WTC11 (cell line): ENCODE measurements around the gene RRP1. TPM values are rescaled to one million over a fixed set of nuclear protein-coding genes. Genes with fewer than 3 reads are reported as not detected.

Source experiments
- ATAC-seq: fragments of 200-7000 bp; cut with Tn5 transposase; 2 replicates; pipeline ENCODE4 v1.10.0; 2021; ENCODE audit warnings: mild to moderate bottlenecking, moderate library complexity
- CTCF ChIA-PET: fragments of 300-600 bp; sonication (Branson Sonifier 250); formaldehyde crosslinking; loops from one replicate; lab custom pipeline; 2021; ENCODE audit warnings: antibody characterized with exemption; lab: Charles Lee
- POLR2A ChIA-PET: fragments of 350-600 bp; sonication (Branson Sonifier 250); formaldehyde crosslinking; loops from one replicate; lab custom pipeline; 2021; ENCODE audit warnings: antibody characterized with exemption; lab: Charles Lee
- DNase-seq: peaks from one replicate; pipeline ENCODE4 v3.0.0; 2021; ENCODE audit warnings: low spot score
- H3K27ac Mint-ChIP-seq: 2 replicates; pipeline ENCODE4 v1.8.0; 2021; ENCODE audit warnings: mixed read lengths
- H3K27me3 Mint-ChIP-seq: 2 replicates; pipeline ENCODE4 v1.8.0; 2021; ENCODE audit warnings: low read depth, mild to moderate bottlenecking, moderate library complexity, mixed read lengths
- H3K36me3 Mint-ChIP-seq: 2 replicates; pipeline ENCODE4 v1.8.0; 2021; ENCODE audit warnings: mixed read lengths
- H3K4me1 Mint-ChIP-seq: 2 replicates; pipeline ENCODE4 v1.8.0; 2022; ENCODE audit warnings: mixed read lengths
- H3K4me3 Mint-ChIP-seq: 2 replicates; pipeline ENCODE4 v1.8.0; 2021; ENCODE audit warnings: mild to moderate bottlenecking, moderate library complexity, mixed read lengths
- H3K9me3 Mint-ChIP-seq: 2 replicates; pipeline ENCODE4 v1.8.0; 2021; ENCODE audit warnings: mixed read lengths
- AFF4 ChIP-seq: sonication (generic); formaldehyde crosslinking; IDR thresholded peaks from 2 replicates; pipeline ENCODE4 v1.8.1; 2023; ENCODE audit warnings: mild to moderate bottlenecking, missing genetic modification reagents, borderline replicate concordance
- ATF6 ChIP-seq: sonication (generic); formaldehyde crosslinking; IDR thresholded peaks from 2 replicates; pipeline ENCODE4 v1.8.1; 2023; ENCODE audit warnings: mild to moderate bottlenecking, missing genetic modification reagents
- CDX4 ChIP-seq: fragments of 250-450 bp; sonication (Bioruptor Pico); IDR thresholded peaks from 2 replicates; pipeline ENCODE4 v1.9.0; 2021; ENCODE audit warnings: moderate library complexity, mild to moderate bottlenecking, inconsistent platforms, borderline replicate concordance
- CTCF ChIP-seq: fragments of 200-600 bp; IDR thresholded peaks from 2 replicates; pipeline ENCODE4 v1.8.0; 2022; ENCODE audit warnings: antibody characterized with exemption
- ELF4 ChIP-seq: sonication (generic); formaldehyde crosslinking; IDR thresholded peaks from 2 replicates; pipeline ENCODE4 v1.8.1; 2022; ENCODE audit warnings: low read depth, mild to moderate bottlenecking, moderate library complexity, missing genetic modification reagents
- ESRRA ChIP-seq: sonication (generic); formaldehyde crosslinking; IDR thresholded peaks from 2 replicates; pipeline ENCODE4 v1.8.1; 2022; ENCODE audit warnings: mild to moderate bottlenecking, missing genetic modification reagents, borderline replicate concordance
- MYBL2 ChIP-seq: sonication (generic); formaldehyde crosslinking; IDR thresholded peaks from 2 replicates; pipeline ENCODE4 v1.8.1; 2023; ENCODE audit warnings: mild to moderate bottlenecking, moderate library complexity, missing genetic modification reagents
- NR2C2 ChIP-seq: sonication (generic); formaldehyde crosslinking; IDR thresholded peaks from 2 replicates; pipeline ENCODE4 v1.8.0; 2022; ENCODE audit warnings: mild to moderate bottlenecking, missing genetic modification reagents
- OVOL2 ChIP-seq: fragments of 250-450 bp; sonication (Bioruptor Pico); IDR thresholded peaks from 2 replicates; pipeline ENCODE4 v1.9.0; 2021; ENCODE audit warnings: mild to moderate bottlenecking, borderline replicate concordance
- USF1 ChIP-seq: sonication (generic); formaldehyde crosslinking; IDR thresholded peaks from 2 replicates; pipeline ENCODE4 v1.8.0; 2022; ENCODE audit warnings: mild to moderate bottlenecking, missing genetic modification reagents
- ZBTB43 ChIP-seq: sonication (generic); formaldehyde crosslinking; IDR thresholded peaks from 2 replicates; pipeline ENCODE4 v1.8.1; 2023; ENCODE audit warnings: mild to moderate bottlenecking, missing genetic modification reagents
- ZSCAN18 ChIP-seq: fragments of 250-450 bp; sonication (Bioruptor Pico); IDR thresholded peaks from 2 replicates; pipeline ENCODE4 v2.1.2; 2022; ENCODE audit warnings: mild to moderate bottlenecking, moderate library complexity
- total RNA-seq: library from RNA; stranded (reverse); gene quantifications from 3 replicates; pipeline ENCODE4 v1.2.3, GENCODE V29; 2021

Gene RRP1
- total RNA-seq, 1 experiment from 2014 or later: 53.0 TPM

GRCh38 chr21:43786300-43786806 lies 3.0 kb upstream of the RRP1 start:
- ChIA-PET CTCF (no interaction called here), POLR2A (no interaction called here)
- no peak for ATAC-seq
- Mint-ChIP-seq H3K4me1 (peaks cover 11% of the 10 kb centered on the region), H3K36me3 (peaks cover 7% of the 10 kb centered on the region; the same call in 1 of the 2 replicates), H3K4me3 (no peak overlapping the region), H3K9me3 (no peaks in the 10 kb centered on the region), H3K27me3 (no peaks in the 10 kb centered on the region), H3K27ac (no peak overlapping the region; the same call in 1 of the 2 replicates)
- TF ChIP-seq ZSCAN18 (CRISPR knock-in tag) (no peak), ESRRA (CRISPR knock-in tag) (no peak), AFF4 (no peak), ELF4 (CRISPR knock-in tag) (no peak), MYBL2 (CRISPR knock-in tag) (no peak), OVOL2 (no peak), CDX4 (CRISPR knock-in tag) (no peak), USF1 (CRISPR knock-in tag) (no peak), ATF6 (no peak)
- no peak for DNase-seq

- Mint-ChIP-seq H3K27ac (no peak overlapping the region), H3K27me3 (no peaks in the 10 kb centered on the region), H3K9me3 (no peaks in the 10 kb centered on the region), H3K36me3 (peaks cover 11% of the 10 kb centered on the region), H3K4me3 (no peak overlapping the region), H3K4me1 (peaks cover 11% of the 10 kb centered on the region)
- TF ChIP-seq NR2C2 (CRISPR knock-in tag) (0 out of 2 replicates have a peak, but pooled peaks have one; percentile 46), ZBTB43 (CRISPR knock-in tag) (peak; percentile 87), CTCF (no peak)
- no peak for ATAC-seq
- ChIA-PET POLR2A (no interaction called here), CTCF (no interaction called here)
- DNase-seq: no peak
These were observed 2.5 kb upstream of the RRP1 start for GRCh38 chr21:43786807-43787440.
